Cardiac atrium fibroblast (primary cell): Measurements from ENCODE around the gene CHST7. TPM values are rescaled to one million over a fixed set of nuclear protein-coding genes. Genes with fewer than 3 reads are reported as not detected.

Source experiments
- total RNA-seq: library from RNA; depleted of rRNA; stranded (reverse); fragments of >200 nt; gene quantifications from 2 replicates; pipeline ENCODE4 v1.2.3, GENCODE V29; 2015

The CHST7 gene, protein sequence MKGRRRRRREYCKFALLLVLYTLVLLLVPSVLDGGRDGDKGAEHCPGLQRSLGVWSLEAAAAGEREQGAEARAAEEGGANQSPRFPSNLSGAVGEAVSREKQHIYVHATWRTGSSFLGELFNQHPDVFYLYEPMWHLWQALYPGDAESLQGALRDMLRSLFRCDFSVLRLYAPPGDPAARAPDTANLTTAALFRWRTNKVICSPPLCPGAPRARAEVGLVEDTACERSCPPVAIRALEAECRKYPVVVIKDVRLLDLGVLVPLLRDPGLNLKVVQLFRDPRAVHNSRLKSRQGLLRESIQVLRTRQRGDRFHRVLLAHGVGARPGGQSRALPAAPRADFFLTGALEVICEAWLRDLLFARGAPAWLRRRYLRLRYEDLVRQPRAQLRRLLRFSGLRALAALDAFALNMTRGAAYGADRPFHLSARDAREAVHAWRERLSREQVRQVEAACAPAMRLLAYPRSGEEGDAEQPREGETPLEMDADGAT
- 28.7 and 38.2 TPM in 2 replicates for total RNA-seq

DNA sequence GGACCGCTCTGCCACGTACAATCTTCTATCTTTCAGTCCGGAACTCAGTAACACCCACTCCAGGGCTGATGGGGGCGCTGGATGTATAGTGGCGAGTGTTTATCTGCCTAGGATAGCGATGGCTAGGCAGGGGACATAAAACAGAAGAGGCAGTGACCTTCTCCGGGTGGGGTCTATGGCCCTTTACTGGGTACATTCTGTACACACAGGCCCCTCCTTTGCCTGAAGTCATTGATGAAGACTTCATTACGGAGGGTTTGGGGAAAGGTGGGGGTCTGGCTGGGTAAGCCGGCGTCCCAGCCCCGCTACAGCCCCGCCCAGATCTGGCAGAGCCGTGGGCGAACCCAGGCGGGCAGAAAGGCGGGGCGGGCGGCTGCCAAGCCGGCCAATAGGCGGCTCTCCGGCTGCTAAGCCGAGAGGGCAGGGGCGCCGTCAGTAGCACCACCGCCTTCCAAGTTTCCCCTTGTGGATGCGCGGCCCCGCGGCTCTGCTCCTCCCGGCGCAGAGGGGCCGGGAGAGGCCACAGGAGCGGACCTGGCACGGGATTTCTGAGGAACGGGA is at the start of gene CHST7:
CHST7 (plus strand) TSS at position 435 of the 561 bp plus-strand sequence. CDS start 167 bp downstream, outside the sequence.

GRCh38 chrX:46545111-46546005 is 28.2 kb upstream of the CHST7 start, which contains the start of gene ZNF674:
Gene ZNF674 (minus strand): TSS chrX:46545421. CDS start chrX:46542087, 3,334 bp downstream.

Other genes starting within 250 kb of the CHST7 start
- gene ZNF674, start 28.3 kb upstream of the CHST7 start, total RNA-seq, result 1.8 and 2.0 TPM in 2 replicates
- gene SLC9A7, start 185.4 kb downstream of the CHST7 start, total RNA-seq, result 11.9 and 16.8 TPM in 2 replicates